GM18511 (cell line): Measurements from ENCODE around the gene MPC2.
"Not testable (repeated sequence)": the region's sequence is repeated elsewhere in the genome, so short reads cannot be mapped to it uniquely, and the experiment has no call there.

ENCODE experiments used
- ATAC-seq: cut with Tn5 transposase; IDR thresholded peaks from one replicate; pipeline ENCODE4 v1.9.1; 2021; ENCODE audit warnings: mild to moderate bottlenecking, moderate library complexity; ENCODE audit not compliant: unreplicated experiment

Gene MPC2

DNA sequence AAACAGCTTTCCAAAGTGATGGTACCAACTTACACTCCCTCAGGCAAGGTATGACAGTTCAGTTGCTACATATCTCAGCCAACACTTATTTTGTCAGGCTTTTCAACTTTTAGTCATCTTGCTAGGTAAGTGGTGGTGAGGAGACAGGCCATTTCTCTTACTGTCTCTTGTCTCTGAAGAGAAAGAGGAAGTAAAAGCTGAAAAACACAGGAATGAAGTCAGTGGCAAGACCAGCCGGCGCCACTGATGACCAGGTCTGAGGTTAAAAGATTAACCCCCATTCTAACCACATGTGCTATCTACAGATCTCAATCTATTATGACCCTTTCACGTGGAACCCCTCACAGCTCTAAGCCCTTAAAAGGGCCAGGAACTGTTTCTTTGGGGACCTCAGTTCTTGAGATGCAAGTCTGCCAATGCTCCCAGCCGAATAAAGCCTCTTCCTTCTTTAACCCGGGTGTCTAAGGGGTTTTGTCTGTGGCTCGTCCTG is 27.1 kb downstream of the MPC2 start:
- no peak for ATAC-seq

DNA sequence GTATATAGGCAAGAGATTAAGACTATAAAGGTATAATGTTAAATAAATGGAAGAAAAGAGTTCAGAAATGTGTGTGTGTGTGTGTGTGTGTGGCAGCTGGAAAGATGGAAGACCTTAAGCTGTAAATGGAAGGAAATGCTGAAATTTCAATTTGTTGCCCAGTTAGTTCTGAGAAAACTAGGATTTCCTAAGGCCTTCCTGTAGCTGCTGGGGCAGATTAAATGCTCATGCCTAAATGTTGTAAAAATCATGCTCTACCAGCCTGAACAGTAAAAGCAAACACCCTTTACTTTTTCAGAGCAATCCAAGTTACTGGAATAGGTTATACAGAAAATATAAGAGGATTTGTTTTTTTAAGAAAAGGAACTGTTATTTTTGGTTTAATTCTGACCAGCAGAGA is 31.2 kb downstream of the MPC2 start:
- no peak for ATAC-seq

DNA sequence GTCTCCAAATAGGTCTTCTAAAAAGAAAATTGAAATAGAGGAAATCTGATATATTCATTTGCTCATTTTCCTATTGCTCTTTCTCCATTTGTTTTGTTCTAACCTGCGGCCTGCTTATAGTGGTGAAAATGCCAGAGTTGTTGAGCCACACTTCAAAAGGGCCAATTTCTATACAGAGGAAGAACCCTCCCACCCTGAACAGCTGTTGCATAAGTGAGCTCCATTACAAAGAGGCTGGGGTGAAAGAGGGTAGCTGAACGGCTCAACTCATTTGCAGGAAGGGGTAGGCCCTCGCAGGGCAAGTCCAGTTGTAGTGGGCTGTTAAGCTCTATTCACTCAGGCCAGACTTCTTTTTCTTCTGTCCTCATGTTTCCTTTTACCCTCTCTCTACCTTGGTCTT is 31.7 kb downstream of the MPC2 start:
- ATAC-seq = no peak

DNA sequence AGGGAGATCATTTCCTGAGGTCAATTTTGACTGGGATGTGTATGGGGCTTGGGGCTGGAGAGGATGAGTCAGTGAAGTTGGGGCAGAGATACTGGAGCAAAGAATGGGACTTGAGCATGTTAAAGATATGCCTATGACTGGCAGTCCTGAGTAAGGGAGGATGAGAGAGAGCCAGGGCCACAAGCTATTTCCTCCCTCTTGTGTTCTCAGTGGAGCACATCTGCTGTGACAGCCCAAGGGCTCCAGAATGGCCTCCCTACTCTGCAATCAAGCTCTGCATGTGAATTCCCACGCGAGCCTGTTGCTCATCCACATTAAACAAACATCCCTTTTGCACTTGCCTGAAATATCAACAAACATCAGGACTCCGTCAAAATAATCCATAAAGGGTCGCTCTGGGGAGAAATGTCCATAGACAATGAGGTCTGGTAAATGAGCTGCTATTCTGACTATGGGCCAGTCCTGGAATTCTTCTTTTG is 32.2 kb downstream of the MPC2 start:
- no peak for ATAC-seq

DNA sequence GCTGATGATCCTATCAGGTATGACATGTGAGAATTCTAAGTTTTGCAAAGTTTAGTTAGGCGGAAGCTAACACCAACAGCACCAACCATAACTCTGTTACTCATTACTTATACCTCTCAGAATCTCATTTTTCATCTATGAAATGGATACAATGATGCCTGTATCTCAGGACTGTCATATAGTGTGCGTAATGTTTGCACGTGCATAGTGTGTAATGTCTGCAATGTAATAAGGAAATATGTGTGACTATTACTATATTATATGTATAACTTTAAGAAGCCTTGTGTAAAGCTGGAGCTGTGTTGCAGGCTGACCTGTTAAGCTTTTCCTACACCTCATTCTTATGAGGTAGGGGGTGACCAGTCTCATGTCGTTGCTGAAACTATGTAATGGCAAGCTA is 36.0 kb downstream of the MPC2 start:
- ATAC-seq = no peak

DNA sequence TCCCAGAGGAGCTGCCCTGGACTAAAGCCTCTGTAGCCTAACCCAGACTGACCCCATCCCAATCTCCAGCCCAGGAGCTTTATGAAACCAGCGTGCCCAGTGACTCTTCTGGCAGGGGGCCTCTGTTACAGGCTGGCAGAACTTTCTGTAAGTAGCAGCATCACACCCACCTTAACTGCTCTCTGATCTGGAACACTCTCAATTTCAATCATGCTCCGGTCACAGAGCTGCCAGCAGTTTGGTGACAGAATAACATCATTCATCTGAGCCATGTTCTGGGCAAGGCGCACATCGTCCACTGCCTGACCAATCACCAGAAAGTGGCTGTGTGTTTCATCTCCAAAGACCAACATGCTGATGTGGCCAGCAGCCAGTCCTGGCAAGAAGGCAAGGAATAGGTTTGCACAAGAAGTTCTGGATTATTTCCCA is 37.6 kb downstream of the MPC2 start:
- ATAC-seq = peak; percentile 97

DNA sequence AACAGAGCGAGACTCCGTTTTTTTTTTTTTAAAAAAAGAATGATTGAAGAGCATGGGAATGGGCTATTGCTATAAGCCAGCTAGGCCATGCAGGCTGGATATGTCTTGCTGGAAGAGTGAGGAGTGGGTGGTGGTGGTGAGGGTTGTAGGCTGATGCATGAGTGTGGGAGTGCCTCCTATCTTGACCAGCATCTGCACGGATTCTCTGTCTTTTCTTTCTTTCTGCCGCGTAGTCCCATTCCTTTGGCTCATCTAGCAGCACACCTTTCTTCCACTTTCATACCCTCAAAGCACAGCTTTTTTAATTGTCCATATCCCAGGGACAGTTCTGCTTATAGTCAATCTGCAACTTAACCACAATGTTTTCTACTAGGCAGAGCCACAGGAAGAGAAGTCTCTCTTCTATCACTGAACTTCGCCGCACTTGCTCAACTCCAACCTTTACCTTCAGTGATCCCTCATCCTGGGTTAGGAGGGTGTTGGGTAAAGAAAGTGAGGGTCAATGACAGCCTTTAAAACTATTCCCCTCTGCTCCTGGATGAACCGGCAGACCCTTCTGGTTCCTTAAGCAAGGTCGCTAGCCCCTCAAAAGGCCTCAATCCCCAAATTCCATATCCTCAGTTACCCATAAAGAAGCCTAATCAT is 38.2 kb downstream of the MPC2 start:
- peak; percentile 27 for ATAC-seq

DNA sequence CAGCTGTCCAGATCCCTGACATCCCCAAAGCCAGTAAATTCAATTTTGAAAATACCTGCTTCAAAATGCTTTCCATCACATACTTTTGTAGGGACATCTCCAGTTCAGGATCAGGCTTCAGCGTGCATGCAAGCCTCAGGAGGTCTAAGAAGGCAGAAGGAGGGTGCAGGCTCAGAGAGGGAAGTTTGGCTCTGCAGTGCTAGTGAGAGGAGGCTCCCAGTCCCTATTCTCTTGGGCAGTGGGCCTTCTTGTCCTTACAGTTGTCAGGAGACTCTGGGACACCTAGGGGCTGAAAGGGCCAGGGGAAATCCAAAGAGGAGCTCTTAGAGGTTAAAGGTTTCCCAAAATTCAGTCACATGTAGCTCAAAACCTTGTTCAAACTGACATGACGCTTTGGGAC is 43.1 kb downstream of the MPC2 start:
- ATAC-seq = no peak

DNA sequence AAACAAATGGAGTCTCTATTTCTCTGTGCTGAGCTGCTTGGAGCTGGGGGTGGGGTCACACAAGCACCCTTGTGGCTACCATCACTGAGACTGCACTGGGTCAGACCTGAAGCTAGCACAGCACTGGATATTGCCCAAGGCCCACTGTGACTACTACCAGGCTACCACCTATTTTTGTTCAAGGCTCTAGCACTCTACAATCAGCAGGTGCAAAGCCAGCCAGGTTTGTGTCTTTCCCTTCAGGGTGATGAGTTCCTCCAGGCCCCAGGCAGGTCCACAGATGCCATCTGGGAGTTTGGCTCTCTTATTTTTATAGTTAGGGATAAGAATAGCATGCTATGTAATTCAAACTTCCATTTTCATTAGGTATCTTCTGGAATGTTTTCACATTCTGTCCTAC is 46.5 kb downstream of the MPC2 start:
- no peak for ATAC-seq

DNA sequence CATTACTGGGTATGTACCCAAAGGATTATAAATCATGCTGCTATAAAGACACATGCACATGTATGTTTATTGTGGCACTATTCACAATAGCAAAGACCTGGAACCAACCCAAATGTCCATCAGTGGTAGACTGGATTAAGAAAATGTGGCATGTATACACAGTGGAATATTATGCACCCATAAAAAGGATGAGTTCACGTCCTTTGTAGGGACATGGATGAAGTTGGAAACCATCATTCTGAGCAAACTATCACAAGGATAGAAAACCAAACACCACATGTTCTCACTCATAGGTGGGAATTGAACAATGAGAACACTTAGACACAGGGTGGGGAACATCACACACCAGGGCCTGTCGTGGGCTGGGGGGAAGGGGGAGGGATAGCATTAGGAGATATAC is 49.7 kb downstream of the MPC2 start:
- not testable (repeated sequence) for ATAC-seq

DNA sequence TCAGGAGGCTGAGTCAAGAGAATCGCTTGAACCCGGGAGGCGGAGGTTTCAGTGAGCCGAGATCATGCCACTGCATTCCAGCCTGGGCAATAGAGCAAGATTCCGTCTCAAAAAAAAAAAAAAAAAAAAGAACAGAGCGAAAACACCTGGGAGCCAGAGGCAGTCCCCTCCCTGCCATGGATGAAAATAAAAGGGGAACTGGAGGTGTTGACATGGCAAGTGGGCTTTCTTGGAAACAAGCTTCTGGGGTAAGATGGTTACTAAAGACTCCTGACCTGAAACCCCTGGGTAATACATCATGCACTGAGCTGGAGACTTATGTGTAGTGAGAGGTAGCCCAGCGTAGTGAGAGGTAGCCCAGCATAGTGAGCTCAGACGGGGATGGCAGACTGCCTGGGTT is 54.5 kb downstream of the MPC2 start:
- no peak for ATAC-seq

DNA sequence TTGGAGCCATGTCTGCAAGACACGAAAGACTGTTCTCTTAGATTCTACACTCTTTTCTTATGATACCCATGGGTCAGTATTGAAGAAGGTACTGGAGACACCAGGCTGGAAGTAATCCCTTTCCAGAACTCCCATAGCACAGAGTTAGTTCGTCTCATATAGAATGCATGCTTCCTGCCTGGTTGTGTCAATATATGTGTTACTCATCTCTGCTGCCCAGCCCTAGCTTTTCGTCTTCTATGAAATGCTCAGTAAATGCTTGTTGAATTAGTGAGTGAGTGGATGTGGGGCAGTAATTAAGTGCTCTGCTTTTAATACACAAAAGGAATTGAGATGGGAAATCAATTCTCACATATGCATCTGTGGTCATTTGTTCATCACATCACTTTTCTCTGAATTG is 55.1 kb downstream of the MPC2 start:
- ATAC-seq = no peak

DNA sequence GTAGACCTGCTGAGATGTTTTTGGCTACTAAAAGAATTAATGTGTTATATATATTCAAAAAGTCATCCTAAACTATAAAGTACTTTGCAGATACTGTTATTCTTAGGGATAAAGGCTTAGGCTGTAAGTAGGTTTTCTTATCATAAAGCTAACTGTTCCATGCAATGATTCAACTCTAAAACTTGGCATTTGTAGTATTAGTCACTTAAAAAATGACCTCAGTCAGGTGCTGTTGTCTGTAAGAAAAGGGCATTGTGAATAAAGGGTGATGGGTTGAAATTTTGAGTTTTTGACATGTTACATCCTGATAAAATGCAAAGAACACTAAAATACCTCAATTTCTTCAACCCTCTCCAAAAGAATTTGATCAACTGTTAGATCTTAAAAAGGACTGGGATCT is 55.8 kb downstream of the MPC2 start:
- ATAC-seq = no peak

DNA sequence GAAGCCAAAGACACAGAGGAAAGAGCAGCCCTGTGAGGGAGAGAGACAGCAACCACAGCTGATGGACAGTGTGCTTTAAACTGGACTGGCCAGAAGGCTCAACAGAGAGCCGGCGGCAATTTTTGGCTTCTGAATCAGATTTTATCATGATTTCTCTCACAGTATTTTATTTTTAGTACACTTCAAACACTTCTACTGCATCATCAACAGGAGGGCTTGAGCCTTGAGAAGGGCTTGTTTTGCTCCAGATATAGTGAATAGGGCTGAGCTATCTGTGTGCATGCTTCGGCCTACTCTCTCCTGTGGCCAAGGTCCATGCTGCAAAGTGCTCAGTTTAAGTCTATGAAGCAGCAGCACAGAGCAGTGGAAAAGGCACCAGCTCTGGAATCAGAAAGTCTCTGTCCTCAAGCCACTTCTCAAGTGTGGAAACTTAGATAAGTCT is 56.3 kb downstream of the MPC2 start:
- ATAC-seq = no peak

DNA sequence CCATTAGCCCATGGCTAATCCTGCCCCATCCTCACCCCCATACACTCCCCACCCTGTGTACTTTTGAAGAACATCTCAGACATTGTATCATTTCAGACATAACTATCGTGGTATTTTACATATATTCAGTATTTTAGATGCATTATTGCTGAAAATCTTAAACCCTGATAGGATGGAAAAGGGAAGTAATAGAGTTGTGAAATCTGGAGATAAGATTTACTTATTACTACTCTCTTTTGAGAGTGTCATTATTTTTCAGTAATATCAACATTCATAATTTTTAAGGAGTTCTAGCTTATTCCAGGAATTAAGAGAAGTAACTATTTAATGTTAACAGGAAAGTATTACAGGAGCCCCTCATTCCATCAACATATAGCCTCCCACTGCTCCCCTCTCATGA is 57.4 kb downstream of the MPC2 start:
- no peak for ATAC-seq

DNA sequence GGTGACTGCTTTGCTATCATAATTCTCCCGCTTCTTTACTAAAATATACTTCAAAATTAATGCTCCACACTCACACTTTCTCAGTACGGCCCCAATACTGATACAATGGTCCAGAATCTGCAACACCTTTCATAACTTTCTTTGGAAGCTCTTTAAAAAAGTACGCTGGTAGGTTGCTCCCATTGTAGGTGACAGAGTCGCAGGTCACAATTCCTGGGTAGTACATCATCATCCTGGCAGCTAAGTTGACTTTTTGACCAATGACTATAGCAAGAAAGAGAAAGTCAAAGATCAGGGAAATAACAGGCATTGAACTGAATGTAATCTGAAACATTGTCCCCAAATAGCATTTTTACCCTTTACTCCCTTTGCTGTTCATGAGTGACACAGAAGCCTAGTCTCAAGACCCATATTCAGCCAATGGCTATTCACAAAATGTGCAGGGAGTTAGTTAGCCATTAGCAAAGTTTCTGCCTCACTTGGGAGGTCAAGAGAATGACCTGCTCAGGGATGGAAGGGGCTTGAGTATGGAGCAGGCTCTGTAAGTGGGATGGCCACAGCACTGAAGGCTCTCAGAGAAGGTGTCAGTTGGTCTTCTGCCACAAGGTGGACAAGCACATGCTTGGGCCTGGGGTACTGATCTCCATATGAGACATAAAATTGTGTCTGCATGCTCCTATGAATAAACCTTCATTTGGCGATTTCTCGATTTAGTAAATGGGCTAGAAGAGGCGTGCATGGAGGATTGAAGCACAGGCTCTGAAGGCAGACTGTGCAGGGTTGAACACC is 58.3 kb downstream of the MPC2 start:
- ATAC-seq = no peak

DNA sequence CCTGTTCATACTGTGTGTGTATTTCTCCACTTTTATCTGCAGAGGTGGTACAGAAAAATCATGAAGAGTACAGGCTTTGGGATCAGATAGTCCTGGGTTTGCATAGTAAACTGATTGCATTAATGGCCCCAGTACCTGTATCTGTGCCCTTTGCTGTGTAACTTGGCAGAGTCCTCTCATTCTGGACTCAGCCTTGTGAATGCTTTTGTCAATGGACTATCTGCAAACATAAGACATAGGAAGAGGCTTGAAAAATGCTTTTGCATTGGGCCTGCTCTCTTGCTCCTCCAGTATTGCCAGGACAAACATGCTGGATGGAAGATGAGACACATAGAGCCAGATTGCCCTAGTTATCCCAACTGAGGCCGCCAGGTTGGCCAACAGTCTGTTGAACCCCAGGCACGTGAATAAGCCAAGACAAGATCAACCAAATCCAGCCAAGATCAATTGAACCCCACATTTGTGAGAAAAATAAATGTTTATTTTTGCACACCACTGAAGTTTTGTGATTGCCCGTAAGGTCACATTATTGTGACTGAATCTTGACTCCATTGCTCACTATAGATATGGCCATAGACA is 60.2 kb downstream of the MPC2 start:
- no peak for ATAC-seq

DNA sequence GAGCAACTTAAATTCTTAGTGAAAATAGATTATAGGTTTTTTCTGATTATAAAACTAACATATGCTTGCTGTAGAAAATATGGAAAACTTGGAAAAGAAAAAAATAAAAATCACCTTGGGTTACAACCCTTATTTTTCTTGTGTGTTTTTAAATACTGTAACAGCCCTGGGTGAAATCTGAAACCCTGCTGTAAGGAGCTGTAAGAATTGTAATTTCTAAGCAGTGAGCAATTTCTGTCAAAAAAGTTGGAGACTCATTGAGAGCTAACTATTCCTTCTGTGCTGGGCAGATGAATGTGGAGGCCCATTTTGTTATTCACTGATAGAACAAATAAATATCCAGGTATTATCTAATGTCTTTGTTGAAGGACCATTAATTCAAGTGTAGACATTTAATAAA is 65.5 kb downstream of the MPC2 start:
- ATAC-seq = no peak

DNA sequence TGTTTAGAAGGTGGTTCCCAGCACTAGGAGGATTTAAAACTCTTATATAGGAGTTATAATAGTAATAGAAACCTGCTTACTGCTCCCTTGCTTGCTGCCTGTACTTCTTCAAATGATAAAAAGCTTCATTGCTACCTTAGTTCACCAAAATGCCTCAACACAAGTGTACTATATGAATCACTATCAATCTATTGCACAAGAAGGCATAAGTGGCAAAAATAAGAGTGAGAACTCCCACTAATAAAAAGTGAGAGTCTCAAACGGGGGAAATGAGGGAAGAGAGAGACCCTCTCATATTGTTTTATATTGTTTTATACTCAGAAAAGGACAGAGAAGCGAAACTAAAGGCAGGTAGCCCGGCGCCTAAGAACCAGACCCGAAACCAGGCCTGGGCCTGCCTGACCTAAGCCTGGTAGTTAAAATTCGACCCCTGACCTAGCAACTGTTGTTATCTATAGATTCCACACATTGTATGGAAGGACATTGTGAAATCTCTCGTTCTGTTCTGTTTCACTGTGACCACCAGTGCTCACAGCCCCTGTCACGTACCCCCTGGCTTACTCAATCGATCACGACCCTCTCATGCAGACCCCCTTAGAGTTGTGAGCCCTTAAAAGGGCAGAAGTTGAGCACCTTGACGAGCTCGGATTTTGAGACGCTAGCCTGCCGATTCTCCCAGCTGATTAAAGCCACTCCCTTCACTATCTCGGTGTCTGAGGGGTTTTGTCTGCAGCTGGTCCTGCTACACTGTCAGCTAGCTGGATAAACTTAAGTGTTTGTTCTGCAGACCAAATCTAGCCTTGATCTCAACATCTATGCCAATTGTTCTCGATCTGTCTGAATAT is 67.5 kb downstream of the MPC2 start:
- ATAC-seq = not testable (repeated sequence)

DNA sequence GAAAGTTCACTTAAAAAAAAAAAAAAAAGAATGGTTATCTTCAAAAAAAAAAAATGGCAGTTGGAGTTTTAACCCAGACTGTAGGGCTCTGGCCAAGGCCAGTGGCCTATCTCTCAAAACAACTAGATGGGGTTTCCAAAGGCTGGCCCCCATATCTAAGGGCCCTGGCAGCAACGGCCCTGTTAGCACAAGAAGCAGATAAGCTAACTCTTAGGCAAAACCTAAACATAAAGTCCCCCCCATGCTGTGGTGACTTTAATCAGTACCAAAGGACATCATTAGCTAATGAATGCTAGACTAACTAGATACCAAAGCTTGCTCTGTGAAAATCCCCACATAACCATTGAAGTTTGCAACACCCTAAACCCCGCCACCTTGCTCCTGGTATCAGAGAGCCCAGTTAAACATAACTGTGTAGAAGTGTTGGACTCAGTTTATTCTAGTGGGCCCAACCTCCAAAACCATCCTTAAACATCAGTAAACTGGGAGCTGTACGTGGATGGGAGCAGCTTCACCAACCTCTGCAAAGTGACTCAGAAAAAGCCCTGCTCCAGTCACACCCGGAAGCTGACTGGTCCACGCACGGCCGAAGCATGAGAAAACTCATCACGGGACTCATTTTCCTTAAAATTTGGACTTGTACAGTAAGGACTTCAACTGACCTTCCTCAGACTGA is 70.0 kb downstream of the MPC2 start:
- ATAC-seq = not testable (repeated sequence)
